GM18511 (cell line): ENCODE data around the gene SDK1.

ENCODE experiments used
- ATAC-seq: cut with Tn5 transposase; IDR thresholded peaks from one replicate; pipeline ENCODE4 v1.9.1; 2021; ENCODE audit warnings: mild to moderate bottlenecking, moderate library complexity; ENCODE audit not compliant: unreplicated experiment

Gene SDK1

GRCh38 chr7:3517344-3517743 is 216.3 kb downstream of the SDK1 start:
- no peak for ATAC-seq

- ATAC-seq, result no peak
Measured at GRCh38 chr7:3518546-3518945, 217.5 kb downstream of the SDK1 start.

GRCh38 chr7:3520206-3520605 is 219.2 kb downstream of the SDK1 start:
- no peak for ATAC-seq

- no peak for ATAC-seq
Measured at GRCh38 chr7:3527496-3528124, 226.6 kb downstream of the SDK1 start.

GRCh38 chr7:3533040-3533439 is 232.0 kb downstream of the SDK1 start:
- ATAC-seq, result no peak

GRCh38 chr7:3537210-3537875 is 236.3 kb downstream of the SDK1 start:
- ATAC-seq, result no peak

- ATAC-seq, result no peak
Measured at GRCh38 chr7:3538041-3538440, 237.0 kb downstream of the SDK1 start.

- ATAC-seq, result no peak
Measured at GRCh38 chr7:3540456-3541220, 239.6 kb downstream of the SDK1 start.

GRCh38 chr7:3544202-3544601 is 243.2 kb downstream of the SDK1 start:
- ATAC-seq, result no peak

GRCh38 chr7:3548815-3549214 is 247.8 kb downstream of the SDK1 start:
- ATAC-seq, result no peak

GRCh38 chr7:3549601-3550000 is 248.5 kb downstream of the SDK1 start:
- ATAC-seq, result no peak

GRCh38 chr7:3551536-3551935 is 250.5 kb downstream of the SDK1 start:
- no peak for ATAC-seq

- ATAC-seq, result no peak
Measured at GRCh38 chr7:3552499-3552898, 251.4 kb downstream of the SDK1 start.

GRCh38 chr7:3558400-3558799 is 257.3 kb downstream of the SDK1 start:
- ATAC-seq, result no peak

GRCh38 chr7:3559278-3559677 is 258.2 kb downstream of the SDK1 start:
- no peak for ATAC-seq

- no peak for ATAC-seq
Measured at GRCh38 chr7:3560495-3560894, 259.4 kb downstream of the SDK1 start.

- ATAC-seq, result no peak
Measured at GRCh38 chr7:3561932-3562331, 260.9 kb downstream of the SDK1 start.

GRCh38 chr7:3564231-3564630 is 263.2 kb downstream of the SDK1 start:
- no peak for ATAC-seq

GRCh38 chr7:3568516-3568915 is 267.5 kb downstream of the SDK1 start:
- no peak for ATAC-seq

- no peak for ATAC-seq
Measured at GRCh38 chr7:3569643-3570042, 268.6 kb downstream of the SDK1 start.

- no peak for ATAC-seq
Measured at GRCh38 chr7:3573151-3573550, 272.1 kb downstream of the SDK1 start.

GRCh38 chr7:3574386-3574785 is 273.3 kb downstream of the SDK1 start:
- ATAC-seq, result no peak
